ENCODE measurements around the gene PTH1R.
"Not testable (repeated sequence)": the region's sequence is repeated elsewhere in the genome, so short reads cannot be mapped to it uniquely, and the experiment has no call there.

Gene PTH1R

DNA sequence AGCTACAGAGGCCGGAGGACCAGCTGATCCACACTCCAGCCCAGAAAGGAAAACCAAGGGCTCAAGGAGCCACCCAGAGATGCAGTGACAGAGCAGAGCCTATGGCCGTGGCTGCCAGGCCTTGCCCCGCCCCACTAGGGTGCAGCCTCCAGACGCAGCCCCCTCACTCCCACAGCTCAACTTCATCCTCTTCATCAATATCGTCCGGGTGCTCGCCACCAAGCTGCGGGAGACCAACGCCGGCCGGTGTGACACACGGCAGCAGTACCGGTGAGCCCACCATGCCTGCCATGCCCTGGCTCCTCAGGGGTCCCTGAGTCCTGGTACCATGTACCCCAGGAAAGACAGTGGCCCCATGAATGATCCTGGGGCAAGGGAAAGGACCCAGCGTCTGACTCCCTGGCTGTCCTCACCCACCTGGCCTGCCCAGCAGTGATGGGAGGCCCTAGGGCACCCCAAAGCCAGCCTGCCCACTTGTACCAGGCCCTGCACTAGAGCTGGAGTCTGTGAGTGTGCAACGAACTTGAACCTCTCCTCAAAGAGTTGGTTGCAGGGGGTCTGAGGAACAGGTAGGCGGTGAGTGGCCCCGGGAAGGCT is 24.2 kb downstream of the PTH1R start:
- FAIRE-seq, result no peak

DNA sequence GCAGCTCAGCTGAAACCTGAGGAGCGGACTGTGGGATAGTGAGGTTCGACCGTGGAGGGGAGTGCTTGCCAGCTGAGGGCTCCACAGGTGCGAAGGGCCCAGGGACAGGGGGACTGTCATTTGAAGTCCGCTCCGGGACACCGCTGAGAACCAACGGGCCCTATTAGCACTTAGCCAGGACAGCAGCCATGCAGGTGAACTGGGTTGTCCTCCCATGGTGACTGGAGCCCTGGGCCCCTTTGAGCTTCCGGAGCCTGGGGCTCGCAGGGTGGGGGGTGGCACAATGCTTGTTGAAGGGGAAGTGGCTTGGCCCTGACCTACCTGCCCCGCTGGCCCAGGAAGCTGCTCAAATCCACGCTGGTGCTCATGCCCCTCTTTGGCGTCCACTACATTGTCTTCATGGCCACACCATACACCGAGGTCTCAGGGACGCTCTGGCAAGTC is 24.7 kb downstream of the PTH1R start:
- FAIRE-seq, result no peak

DNA sequence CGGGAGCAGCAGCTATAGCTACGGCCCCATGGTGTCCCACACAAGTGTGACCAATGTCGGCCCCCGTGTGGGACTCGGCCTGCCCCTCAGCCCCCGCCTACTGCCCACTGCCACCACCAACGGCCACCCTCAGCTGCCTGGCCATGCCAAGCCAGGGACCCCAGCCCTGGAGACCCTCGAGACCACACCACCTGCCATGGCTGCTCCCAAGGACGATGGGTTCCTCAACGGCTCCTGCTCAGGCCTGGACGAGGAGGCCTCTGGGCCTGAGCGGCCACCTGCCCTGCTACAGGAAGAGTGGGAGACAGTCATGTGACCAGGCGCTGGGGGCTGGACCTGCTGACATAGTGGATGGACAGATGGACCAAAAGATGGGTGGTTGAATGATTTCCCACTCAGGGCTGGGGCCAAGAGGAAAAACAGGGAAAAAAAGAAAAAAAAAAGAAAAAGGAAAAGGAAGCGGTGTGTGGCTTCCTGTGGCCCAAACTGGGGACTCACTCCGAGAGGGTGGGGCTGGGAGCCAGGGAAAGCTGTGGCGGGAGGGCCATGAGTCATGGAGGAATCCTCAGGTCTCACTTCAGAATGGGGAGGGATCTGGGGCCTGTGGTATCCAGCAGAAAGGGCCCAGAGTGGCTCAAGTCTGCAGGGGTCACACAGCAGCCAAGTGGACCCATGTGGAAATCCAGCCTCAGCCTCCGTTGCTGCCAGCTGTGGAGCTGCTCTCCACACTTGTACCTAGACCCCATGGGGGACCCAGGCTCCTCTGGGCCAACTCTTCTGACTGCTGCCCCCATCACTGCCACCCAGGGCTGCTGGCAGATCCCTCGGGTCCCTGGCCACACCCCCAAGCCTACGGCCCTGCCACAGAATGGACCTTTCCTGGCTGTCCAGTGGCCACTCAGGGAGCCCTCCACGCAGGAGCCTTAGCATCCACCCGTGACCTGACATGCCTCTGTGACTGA is 26.1 kb downstream of the PTH1R start:
- FAIRE-seq, result no peak

DNA sequence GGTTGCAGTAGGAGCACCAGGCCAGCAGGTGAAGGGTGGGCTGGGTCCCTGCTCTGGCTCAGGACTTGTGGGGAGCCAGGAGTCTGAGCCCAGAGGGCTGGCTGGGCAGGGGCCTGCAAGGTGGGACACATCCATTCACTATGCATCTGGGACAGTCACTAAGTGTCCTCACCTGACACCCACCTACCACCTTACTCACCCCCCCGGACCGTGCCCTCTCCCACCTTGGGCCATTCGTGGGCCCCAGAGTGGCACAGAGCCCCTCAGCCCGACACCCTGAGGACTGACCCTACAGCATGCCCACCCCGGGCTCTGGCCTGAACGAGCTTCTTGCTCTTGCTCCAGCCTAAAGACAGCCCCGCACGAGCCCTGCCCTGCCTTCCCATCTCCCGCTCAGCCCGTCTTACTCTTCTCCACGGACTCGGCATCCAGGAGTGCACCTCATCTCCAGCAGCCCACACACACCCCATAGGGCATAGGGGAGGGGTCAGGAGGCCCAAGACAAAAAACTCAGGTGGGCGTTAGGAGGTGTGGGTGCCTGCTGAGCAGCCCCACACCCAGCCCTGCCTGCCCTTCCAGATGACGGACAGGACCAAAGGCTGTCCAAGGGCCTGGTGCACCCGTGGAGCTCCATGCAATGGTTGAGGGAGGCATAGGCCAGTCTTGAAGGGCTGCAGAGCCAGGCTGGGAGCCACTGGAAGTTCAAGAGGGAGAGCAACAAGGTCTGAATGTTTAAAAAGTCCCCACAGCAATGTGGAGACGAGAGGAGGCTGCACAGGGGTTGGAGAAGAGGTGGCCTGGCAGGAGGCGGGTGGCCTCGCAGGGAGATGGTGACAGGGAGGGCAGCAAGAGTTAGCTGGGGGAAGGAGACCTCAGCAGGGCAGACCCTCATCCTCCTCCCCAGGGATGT is 27.0 kb downstream of the PTH1R start:
- FAIRE-seq, result no peak

DNA sequence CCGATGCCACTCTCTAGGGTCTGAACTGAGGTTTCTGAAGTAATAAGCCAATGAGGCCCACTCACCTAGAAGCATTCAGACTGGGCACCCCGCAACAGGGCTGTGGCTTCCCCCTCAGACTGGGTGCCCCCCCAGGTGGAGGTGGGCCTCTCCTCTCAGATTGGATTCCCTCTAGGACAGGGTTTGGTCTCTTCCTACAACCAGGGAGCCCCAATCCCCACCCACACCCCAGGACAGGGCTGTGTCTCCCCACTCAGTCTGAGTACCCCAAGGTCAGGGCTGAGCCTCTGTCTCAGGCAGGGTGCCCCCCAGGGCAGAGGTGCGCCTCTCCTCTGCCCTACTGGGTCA is 27.7 kb downstream of the PTH1R start:
- FAIRE-seq, result no peak

DNA sequence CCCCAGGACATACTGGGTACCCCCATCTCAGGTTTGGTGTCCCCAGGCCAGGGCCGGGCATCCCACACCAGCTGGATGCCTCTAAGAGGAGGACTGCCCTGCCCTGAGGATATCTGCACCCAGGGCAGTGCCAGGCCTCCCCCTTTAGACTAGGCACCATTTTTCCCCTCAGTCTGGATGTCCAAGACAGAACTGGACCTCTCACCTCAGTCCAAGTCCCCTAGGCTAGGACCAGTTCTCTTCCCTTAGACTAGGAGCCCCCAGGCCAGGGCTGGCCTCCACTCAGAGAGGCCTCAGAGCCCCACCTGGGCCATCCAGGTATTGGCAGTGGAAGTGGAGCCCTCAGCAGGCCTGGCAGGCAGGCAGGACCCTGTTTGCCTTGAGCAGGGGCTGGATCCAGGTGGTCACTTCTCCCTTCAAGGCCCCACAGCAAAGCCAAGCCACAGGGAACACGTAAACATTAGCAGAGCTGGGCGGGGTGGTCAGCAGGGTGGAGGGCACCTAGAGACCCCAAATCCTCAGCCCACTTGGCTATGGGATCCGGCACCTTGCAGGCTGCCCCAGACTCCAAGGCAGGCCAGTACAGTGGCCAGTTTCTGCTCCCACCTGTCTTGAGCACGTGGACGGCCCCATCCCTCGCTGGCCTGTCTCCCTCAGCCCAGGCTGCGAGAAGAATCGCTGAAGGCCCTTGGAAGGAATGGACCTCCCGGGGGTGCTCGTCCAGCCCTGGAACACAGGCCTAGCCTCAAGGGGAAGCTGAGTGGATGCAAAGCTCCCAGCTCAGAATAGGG is 28.3 kb downstream of the PTH1R start:
- FAIRE-seq, result no peak

DNA sequence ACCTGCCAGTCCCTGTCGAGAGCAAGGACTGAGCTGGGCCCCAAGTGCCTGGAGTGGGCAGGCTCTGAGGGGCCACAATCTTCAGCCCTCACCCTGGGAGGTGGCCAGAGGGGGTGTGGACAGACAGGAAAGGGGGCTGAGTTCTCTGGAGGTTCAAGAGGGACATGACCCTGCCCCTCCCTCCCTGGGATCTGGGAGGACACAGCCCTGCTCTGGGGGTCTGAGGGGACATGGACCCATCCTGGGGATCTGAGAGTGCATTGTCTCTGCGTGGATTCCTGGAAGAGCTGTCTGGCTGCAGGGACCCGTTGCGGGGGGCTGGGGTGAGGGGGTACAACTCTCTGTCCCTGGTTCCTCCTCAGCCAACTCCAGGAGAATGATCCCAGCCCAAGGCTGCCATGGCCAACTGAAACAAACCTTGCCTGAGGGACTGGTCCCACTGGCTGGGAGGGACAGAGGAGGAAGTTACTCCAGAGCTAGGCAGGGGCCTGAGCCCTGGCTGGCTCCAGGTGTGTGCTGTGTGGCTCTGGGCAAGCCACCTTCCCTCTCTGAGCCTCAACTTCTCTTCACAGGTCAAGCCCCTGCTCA is 29.0 kb downstream of the PTH1R start:
- FAIRE-seq, result no peak

DNA sequence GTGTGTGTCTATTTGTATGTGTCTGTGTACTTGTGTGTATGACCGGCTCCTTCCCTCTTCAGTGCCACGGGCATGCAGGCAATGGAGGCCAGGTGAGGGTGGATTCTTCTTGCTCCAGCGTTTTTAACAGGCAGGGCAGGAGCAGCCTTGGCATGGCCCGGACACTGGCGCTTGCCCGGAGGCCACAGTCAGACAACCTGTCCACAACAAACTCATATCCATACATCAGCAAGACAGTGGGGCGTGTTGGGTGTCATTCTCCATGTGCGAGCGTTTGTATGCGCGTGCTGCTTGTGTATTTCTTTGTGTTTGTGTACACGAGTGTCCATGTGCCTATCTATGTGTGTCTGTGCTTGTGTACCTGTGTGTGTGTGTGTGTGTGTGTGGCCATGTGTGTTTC is 29.8 kb downstream of the PTH1R start:
- FAIRE-seq, result no peak

DNA sequence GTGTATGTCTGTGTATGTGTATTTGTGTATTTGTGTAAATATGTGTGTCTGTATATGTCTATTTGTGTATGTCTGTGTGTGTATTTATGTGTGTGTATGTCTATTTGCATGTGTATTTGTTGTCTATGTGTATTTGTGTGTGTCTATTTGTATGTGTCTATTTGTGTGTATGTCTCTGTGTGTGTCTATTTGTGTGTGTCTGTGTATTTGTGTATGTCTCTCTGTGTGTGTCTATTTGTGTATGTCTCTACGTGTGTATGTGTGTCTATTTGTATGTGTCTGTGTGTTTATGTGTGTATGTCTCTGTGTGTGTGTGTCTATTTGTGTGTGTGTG is 30.4 kb downstream of the PTH1R start:
- FAIRE-seq, result no peak

DNA sequence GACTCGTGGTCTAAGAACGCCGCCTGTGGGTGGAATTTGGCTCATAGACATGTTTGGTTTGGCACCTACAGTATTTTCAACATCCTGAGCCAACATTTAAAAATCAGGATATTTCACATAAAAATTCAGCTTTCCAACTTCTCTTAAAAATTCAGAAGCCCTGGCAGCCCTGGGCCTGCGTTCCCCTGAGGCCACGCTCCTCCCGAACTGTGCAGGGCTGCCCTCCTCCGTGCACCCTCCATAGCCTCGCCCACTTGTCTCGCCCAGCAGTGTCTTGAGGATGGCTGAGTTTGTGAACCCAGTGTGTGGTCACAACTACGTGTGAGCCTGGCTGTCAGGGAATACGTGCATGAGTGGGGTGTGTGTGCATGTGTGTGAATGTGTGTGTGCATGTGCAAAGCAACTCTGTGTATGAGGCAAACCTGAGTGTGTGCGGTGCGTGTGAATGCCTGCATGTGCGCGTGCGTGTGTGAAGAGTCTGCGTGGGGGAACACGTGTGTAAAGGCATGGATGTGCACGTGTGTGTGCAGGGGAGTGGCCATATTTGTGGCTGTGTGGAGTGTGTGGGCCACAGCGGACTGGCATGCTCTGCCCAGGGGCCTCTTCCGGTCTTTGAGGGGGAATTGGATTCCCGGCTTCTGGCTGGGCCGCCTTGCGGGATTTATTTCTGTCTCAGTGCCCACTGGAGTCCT is 30.9 kb downstream of the PTH1R start:
- no peak for FAIRE-seq

DNA sequence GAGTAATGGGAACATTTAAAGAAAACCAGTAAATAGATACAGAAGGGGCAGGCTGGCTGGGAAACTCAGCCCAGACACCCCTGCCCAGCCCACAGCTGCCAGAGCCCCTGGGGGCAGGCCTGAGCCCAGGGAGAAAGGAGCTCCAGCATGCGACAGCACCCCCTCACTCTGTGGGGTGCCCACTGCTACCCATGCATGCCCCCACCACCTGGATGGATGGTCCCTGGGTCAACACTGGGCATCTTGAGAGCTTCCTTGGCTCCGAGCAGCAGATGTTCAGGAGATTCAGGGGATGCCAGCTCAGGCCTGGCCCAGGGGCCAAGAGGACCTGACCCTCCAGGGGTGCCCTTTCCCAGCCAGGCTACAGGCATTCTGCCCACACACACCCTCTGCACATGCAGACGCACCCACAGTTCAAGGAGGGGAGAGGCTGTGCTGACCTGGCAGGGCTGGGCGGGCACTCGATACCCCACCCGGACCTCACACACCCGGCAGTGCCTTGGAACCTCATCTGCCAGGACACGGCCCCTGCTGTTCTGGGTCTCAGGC is 31.5 kb downstream of the PTH1R start:
- FAIRE-seq, result no peak

DNA sequence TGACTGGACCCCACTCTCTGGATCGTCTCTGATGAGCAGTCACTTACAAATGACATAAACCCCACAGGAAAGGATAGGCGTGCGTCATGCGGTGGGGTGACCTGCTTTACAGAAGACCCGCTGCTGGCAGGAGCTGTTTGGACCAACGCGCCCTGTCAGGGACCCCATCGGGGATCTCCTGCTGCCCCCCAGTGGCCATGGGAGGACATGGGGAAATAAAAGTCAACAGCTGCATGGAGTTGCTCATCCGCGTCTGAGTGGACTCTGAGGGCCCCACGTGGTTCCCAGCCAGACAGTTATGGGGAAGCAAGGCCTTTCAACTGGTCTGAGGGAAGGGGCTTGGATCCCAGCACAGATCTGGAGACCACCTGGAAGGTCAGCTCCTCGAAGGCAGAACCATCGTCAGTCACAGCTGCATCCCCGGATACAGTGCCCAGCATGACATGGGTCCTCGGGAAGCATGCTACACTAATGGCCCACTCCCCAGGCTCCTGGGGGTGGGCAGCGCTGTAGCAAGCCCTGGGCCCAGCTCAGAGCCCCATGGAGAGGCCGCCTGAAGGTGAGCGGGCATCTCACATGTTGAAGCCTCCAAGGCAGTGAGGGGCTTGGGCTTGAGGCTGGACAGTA is 32.1 kb downstream of the PTH1R start:
- no peak for FAIRE-seq

DNA sequence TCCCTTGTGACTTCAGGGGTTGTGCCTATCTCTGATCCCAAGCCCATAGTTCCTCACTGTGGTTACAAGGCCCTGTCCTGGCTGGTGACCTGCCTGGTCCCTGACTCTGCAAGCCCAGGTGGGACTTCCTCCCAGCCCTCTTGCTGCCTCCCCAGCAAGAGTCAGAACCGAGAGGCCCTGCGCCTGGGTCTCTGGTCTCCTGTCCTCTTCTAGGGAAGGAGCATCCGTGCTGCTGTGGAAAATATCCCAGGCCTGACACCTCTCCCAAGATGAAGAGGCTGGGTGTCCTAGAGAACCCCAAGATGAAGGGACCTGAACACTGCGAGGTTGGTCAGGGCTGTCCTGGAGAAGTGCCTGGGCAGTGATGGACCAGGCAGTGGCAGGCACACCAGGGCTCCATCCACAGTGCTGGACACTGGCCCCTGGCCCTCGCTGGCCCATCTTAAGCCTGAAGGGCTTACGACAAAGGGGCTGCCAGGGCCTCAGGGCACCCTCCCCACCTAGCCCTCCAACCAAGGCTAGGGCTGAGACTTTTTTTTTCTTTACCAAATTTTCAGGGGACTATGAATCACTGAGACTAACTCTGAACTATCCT is 32.7 kb downstream of the PTH1R start:
- no peak for FAIRE-seq

DNA sequence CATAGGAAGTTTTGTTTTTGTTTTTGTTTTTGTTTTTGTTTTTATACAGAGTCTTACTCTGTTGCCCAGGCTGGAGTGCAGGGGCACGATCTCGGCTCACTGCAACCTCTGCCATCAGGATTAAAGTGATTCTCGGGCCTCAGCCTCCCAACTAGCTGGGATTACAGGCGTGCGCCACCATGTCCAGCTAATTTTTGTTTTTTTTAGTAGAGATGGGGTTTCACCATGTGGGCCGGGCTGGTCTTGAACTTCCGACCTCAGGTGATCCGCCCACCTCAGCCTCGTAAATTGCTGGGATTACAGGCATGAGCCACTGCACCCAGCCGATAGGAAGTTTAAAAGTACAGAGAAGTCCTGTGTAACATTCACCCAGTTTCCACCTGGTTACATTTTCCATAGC is 33.4 kb downstream of the PTH1R start:
- FAIRE-seq, result not testable (repeated sequence)

DNA sequence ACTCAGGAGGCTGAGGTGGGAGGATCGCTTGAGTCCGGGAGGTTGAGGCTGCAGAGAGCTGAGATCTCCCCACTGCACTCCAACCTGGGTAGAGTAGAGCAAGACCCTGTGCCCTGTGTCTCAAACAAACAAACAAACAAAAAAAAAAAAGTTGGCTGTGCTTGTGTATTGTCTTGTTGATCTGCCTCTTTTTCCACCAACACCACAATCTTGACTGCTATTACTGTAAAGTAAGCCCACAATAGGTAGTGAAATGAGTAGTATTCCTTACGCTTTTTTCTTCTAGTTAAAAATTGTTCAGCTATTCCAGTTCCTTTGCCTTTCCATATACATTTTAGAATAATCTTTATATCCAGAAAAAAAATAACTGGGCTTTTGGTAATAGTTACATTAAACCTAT is 35.5 kb downstream of the PTH1R start:
- FAIRE-seq, result no peak

DNA sequence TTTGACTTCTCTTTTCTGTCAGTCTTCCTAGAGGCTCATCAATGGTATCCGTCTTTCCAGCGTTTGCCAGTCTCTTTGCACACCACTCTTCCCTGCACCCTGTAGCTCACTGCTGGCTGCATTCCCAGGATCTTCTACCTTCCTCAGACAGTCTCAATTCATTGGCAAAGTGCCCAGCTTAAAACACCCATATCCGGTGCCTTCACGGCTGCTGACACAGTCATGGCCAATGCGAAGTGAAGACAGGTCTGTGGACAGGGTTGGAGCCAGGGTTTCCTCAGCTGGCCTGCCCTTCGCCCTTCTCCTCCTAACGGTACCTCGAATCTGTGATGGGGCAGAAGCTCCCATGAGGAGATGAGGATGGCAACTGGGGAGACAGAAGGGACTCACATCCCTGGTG is 36.1 kb downstream of the PTH1R start:
- no peak for FAIRE-seq

DNA sequence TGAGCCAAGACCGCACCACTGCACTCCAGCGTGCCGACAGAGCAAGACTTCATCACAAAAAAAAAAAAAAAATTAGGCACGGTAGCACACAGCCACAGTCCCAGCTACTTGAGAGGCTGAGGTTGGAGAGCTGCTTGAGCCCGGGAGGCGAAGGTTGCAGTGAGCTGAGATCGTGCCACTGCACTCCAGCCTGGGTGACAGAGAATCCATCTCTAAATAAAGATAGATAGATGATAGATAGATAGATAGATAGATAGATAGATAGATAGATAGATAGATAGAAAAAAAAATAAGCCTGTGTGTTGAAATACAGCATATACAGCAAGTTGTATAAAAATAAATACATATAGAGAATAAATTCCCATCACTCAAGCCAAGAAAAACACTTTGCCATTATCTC is 37.3 kb downstream of the PTH1R start:
- no peak for FAIRE-seq

DNA sequence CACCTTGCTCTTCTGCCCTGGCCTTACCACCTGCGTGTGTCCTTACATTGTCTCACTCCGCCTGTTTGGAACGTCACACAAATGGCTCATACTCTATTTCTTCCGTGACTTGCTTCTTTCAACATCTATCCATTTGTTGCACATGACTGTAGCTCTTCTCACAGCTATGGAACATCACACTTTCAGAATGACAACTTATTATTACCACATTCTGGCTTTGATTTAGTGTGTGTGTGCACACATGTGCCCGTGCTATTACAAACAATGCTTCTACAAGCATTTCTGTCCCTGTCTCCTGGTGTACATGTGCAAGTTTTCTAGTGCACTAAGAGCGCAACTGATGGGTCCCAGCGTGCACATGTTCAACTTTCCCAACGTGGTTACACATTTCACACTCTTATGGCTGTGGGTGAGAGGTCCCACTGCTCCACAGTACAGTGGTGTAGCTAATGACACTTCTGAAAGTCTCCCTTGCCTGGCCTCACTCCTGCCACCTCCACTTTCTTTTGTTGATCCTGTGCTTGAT is 37.8 kb downstream of the PTH1R start:
- FAIRE-seq, result no peak

DNA sequence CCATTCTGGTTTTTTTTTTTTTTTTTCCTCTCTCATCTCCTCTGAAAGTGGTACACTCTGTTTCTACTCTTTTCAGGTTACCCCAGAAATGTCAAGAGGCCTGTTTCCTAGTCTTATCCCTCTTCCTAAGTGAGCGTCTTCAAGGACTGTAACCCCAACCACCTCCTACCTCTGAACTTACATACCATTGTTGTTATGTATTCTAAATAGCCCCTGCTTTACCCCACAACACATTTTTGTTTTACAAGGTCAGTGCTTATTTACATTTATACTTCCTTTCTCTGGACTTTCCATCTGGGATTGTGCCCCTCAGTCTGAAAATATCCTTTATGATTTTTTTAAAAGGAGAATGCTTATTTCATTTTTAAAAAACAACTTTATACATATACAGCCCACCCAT is 38.8 kb downstream of the PTH1R start:
- no peak for FAIRE-seq

DNA sequence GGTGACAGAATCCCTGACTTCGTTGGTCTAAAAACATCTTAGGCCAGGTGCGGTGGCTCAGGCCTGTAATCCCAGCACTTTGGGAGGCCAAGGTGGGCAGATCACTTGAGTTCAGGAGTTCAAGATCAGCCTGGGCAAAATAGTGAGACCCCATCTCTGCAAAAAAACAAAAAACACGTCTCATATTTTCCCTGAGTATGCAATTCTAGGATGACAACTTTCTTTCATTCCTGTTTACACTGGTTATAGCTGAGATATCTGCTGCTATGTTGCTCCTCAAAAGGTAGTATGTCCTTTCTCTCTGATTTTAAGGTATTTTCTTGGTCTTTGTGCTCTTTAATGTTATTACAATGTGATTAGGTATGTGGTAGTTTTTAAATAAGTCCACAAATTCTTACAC is 39.3 kb downstream of the PTH1R start:
- no peak for FAIRE-seq
